HepG2 (cell line): ENCODE results near the gene IQCE. TPM values are rescaled to one million over a fixed set of nuclear protein-coding genes. Genes with fewer than 3 reads are reported as not detected.

Experiments
- ATAD3A ChIP-seq: sonication (generic); formaldehyde crosslinking; IDR thresholded peaks from 2 replicates; pipeline ENCODE4 v1.4.0; 2020; ENCODE audit warnings: missing genetic modification reagents
- ATF7 ChIP-seq, 2 experiments: fragments of 450-650 bp in 1 of 2; sonication (generic) in 1 of 2; formaldehyde crosslinking in 1 of 2; IDR thresholded peaks; 2 replicates each; pipeline versions ENCODE4 v1.4.0 to v1.6.1; 2016 to 2020; ENCODE audit warnings: antibody characterized with exemption in 1 of 2, mild to moderate bottlenecking in 1 of 2, missing genetic modification reagents in 1 of 2
- BORCS8-MEF2B ChIP-seq: sonication (generic); formaldehyde crosslinking; IDR thresholded peaks from 2 replicates; pipeline ENCODE4 v1.8.0; 2022; ENCODE audit warnings: mild to moderate bottlenecking, missing genetic modification reagents
- DMAP1 ChIP-seq: IDR thresholded peaks from 2 replicates; pipeline ENCODE4 v1.6.1; 2016
- ELF1 ChIP-seq: sonication (generic); formaldehyde crosslinking; IDR thresholded peaks from 2 replicates; pipeline ENCODE4 v1.4.0; 2020; ENCODE audit warnings: missing genetic modification reagents
- FOSL2 ChIP-seq: sonication (generic); formaldehyde crosslinking; IDR thresholded peaks from 2 replicates; pipeline ENCODE4 v1.4.0; 2020; ENCODE audit warnings: missing genetic modification reagents
- HOXA5 ChIP-seq: sonication (generic); formaldehyde crosslinking; IDR thresholded peaks from 2 replicates; pipeline ENCODE4 v1.4.0; 2020; ENCODE audit warnings: missing genetic modification reagents
- ISL2 ChIP-seq: sonication (generic); formaldehyde crosslinking; IDR thresholded peaks from 2 replicates; pipeline ENCODE4 v1.5.0; 2020; ENCODE audit warnings: missing genetic modification reagents
- KDM4B ChIP-seq: sonication (generic); formaldehyde crosslinking; IDR thresholded peaks from 2 replicates; pipeline ENCODE4 v1.4.0; 2020; ENCODE audit warnings: missing genetic modification reagents
- KLF6 ChIP-seq: IDR thresholded peaks from 2 replicates; pipeline ENCODE4 v1.8.0; 2016; ENCODE audit warnings: missing biosample characterization, missing genetic modification reagents
- NR3C1 ChIP-seq: sonication (generic); formaldehyde crosslinking; IDR thresholded peaks from 2 replicates; pipeline ENCODE4 v1.4.0; 2020; ENCODE audit warnings: missing genetic modification reagents
- RCOR2 ChIP-seq: IDR thresholded peaks from 2 replicates; pipeline ENCODE4 v1.6.1; 2016; ENCODE audit warnings: missing biosample characterization, missing genetic modification reagents
- SPEN ChIP-seq: sonication (generic); formaldehyde crosslinking; IDR thresholded peaks from 2 replicates; pipeline ENCODE4 v1.5.1; 2020; ENCODE audit warnings: low read depth, mild to moderate bottlenecking, missing genetic modification reagents
- TGIF2 ChIP-seq: IDR thresholded peaks from 2 replicates; pipeline ENCODE4 v1.6.1; 2016; ENCODE audit warnings: control low read depth, missing compliant biosample characterization
- ZKSCAN5 ChIP-seq: sonication (generic); formaldehyde crosslinking; IDR thresholded peaks from 2 replicates; pipeline ENCODE4 v1.5.1; 2020; ENCODE audit warnings: mild to moderate bottlenecking, missing genetic modification reagents
- ZNF282 ChIP-seq: fragments of 450-650 bp; IDR thresholded peaks from 2 replicates; pipeline ENCODE4 v1.6.1; 2018; ENCODE audit not compliant: partially characterized antibody
- ZNF766 ChIP-seq: sonication (generic); formaldehyde crosslinking; IDR thresholded peaks from 2 replicates; pipeline ENCODE4 v1.5.0; 2020; ENCODE audit warnings: missing genetic modification reagents, borderline replicate concordance
- ZNF788 ChIP-seq: sonication (generic); formaldehyde crosslinking; IDR thresholded peaks from 2 replicates; pipeline ENCODE4 v1.5.0; 2020; ENCODE audit warnings: mild to moderate bottlenecking, missing genetic modification reagents, borderline replicate concordance
- polyA plus RNA-seq, 8 experiments: library from polyadenylated mRNA; depleted of rRNA in 3 of 8; stranded (reverse) in 7 of 8; unstranded in 1 of 8; fragments of >200 nt; fragmentation: Illumina TruSeq in 4 of 8; extraction: Trizol in 4 of 8; gene quantifications; 2 replicates each; pipeline versions ENCODE4 v1.2.1 to v1.2.3, GENCODE V29; 2011 to 2016; ENCODE audit warnings: low read depth in 4 of 8, missing spikeins in 1 of 8, mixed read lengths in 1 of 8; ENCODE audit not compliant: insufficient read depth in 1 of 8
- total RNA-seq, 5 experiments: library from RNA; depleted of rRNA; stranded (reverse); fragments of >200 nt; fragmentation: Illumina TruSeq; extraction: Trizol; gene quantifications; 2 replicates each; pipeline ENCODE4 v1.2.3, GENCODE V29; 2016; ENCODE audit warnings: low read depth in 1 of 5
- TF ChIP-seq, protein P1 (sequence below): sonication (generic); formaldehyde crosslinking; IDR thresholded peaks from 2 replicates; pipeline ENCODE4 v1.5.1; 2020; ENCODE audit warnings: missing genetic modification reagents, mild to moderate bottlenecking, borderline replicate concordance
- TF ChIP-seq, protein P2 (sequence below): IDR thresholded peaks from 2 replicates; pipeline ENCODE4 v1.6.1; 2016; ENCODE audit warnings: missing compliant biosample characterization, missing genetic modification reagents, borderline replicate concordance
- TF ChIP-seq, protein P3 (sequence below): sonication (generic); formaldehyde crosslinking; IDR thresholded peaks from 2 replicates; pipeline ENCODE4 v1.4.0; 2020; ENCODE audit warnings: low read depth, missing genetic modification reagents
- TF ChIP-seq, protein P4 (sequence below): sonication (generic); formaldehyde crosslinking; IDR thresholded peaks from 2 replicates; pipeline ENCODE4 v1.8.1; 2023; ENCODE audit warnings: mild to moderate bottlenecking, missing genetic modification reagents, borderline replicate concordance

Gene IQCE
- total and polyA plus RNA-seq, 2 of the 13 experiments (the other 11 are each of a cell fraction or from before 2014, with no cell fraction given): 1.5 to 2.5 TPM

DNA sequence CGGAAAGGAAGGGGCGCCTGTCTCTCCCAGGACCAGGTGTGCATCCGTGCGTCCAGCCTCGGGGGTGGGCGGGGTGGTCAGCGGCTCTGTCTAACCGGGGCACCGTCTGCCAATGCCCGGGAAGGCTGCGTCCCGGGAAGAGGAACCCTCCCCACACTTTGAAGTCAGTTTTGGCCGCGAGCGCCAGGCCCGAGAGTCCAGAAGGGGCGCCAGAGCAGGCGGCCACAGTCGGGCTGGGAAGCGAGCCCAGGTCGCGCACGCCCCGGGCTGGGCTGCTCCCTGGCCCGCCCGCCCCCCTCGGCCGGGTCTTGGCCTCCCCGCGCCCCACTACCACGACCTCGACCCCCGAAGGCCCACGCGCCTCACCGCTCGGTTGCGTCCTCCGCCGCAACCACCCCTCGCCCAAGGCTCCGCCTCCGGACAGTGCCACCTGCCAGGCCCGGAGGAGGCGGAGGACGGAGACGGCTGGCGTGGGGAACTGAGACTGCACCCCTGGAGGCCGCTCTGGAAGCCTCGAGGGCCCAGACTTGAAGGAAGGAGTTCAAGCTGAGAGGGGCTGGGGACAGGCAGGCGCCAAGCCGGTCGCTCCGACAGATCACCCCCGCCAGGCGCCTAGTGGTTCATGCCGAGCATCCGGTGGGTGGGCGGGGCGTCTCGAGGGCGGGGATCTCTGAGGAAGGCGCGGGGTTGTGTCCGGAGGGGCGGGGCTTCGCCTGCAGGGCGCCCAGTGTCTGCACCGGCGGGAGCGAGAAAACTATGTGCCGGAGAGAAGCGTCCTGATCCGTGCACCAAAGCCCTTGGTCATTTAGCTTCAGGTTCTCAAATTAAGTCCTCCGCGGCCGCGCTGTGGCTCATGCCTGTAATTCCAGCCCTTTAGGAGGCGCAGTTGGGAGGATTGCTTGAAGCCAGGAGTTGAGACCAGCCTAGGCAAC is 3.4 kb upstream of the IQCE start, which contains the start of gene BRAT1 (continued):
- TF ChIP-seq KDM4B (CRISPR knock-in tag) (no peak), DMAP1 (CRISPR knock-in tag) (no peak; the same call in 1 of the 2 replicates), ZNF282 (no peak), ATAD3A (CRISPR knock-in tag) (no peak), ZNF788 (CRISPR knock-in tag) (no peak), FOSL2 (CRISPR knock-in tag) (0 out of 2 replicates have a peak, but pooled peaks have one; percentile 7), BORCS8-MEF2B (CRISPR knock-in tag) (0 out of 2 replicates have a peak, but pooled peaks have one; percentile 44), HOXA5 (no peak), ZNF766 (CRISPR knock-in tag) (peak; percentile 52; the same call in 1 of the 2 replicates), RCOR2 (CRISPR knock-in tag) (no peak), TGIF2 (CRISPR knock-in tag) (0 out of 2 replicates have a peak, but pooled peaks have one; percentile 7), ZKSCAN5 (CRISPR knock-in tag) (peak; percentile 65; the same call in 1 of the 2 replicates), NR3C1 (no peak), SPEN (CRISPR knock-in tag) (peak; percentile 61; the same call in 1 of the 2 replicates), ELF1 (CRISPR knock-in tag) (no peak), ISL2 (0 out of 2 replicates have a peak, but pooled peaks have one; percentile 18), ATF7 (IDR thresholded peaks at IDR 0.05) (peak; percentile 74), ATF7 (CRISPR knock-in tag; IDR thresholded peaks at IDR 0.05) (no peak), KLF6 (CRISPR knock-in tag) (no peak)
- TF ChIP-seq, protein P1, sequence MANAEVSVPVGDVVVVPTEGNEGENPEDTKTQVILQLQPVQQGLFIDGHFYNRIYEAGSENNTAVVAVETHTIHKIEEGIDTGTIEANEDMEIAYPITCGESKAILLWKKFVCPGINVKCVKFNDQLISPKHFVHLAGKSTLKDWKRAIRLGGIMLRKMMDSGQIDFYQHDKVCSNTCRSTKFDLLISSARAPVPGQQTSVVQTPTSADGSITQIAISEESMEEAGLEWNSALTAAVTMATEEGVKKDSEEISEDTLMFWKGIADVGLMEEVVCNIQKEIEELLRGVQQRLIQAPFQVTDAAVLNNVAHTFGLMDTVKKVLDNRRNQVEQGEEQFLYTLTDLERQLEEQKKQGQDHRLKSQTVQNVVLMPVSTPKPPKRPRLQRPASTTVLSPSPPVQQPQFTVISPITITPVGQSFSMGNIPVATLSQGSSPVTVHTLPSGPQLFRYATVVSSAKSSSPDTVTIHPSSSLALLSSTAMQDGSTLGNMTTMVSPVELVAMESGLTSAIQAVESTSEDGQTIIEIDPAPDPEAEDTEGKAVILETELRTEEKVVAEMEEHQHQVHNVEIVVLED (CRISPR knock-in tag): peak; percentile 56; the same call in 1 of the 2 replicates
- TF ChIP-seq, protein P2, sequence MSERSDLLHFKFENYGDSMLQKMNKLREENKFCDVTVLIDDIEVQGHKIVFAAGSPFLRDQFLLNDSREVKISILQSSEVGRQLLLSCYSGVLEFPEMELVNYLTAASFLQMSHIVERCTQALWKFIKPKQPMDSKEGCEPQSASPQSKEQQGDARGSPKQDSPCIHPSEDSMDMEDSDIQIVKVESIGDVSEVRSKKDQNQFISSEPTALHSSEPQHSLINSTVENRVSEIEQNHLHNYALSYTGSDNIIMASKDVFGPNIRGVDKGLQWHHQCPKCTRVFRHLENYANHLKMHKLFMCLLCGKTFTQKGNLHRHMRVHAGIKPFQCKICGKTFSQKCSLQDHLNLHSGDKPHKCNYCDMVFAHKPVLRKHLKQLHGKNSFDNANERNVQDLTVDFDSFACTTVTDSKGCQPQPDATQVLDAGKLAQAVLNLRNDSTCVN (CRISPR knock-in tag): no peak
- TF ChIP-seq, protein P3, sequence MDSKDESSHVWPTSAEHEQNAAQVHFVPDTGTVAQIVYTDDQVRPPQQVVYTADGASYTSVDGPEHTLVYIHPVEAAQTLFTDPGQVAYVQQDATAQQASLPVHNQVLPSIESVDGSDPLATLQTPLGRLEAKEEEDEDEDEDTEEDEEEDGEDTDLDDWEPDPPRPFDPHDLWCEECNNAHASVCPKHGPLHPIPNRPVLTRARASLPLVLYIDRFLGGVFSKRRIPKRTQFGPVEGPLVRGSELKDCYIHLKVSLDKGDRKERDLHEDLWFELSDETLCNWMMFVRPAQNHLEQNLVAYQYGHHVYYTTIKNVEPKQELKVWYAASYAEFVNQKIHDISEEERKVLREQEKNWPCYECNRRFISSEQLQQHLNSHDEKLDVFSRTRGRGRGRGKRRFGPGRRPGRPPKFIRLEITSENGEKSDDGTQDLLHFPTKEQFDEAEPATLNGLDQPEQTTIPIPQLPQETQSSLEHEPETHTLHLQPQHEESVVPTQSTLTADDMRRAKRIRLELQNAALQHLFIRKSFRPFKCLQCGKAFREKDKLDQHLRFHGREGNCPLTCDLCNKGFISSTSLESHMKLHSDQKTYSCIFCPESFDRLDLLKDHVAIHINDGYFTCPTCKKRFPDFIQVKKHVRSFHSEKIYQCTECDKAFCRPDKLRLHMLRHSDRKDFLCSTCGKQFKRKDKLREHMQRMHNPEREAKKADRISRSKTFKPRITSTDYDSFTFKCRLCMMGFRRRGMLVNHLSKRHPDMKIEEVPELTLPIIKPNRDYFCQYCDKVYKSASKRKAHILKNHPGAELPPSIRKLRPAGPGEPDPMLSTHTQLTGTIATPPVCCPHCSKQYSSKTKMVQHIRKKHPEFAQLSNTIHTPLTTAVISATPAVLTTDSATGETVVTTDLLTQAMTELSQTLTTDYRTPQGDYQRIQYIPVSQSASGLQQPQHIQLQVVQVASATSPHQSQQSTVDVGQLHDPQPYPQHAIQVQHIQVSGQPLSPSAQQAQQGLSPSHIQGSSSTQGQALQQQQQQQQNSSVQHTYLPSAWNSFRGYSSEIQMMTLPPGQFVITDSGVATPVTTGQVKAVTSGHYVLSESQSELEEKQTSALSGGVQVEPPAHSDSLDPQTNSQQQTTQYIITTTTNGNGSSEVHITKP (CRISPR knock-in tag): peak; percentile 99
- TF ChIP-seq, protein P4, sequence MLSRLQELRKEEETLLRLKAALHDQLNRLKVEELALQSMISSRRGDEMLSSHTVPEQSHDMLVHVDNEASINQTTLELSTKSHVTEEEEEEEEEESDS: no peak
